PC-3 (cell line): ENCODE data around the gene GALNT4.

Source experiments
- EZH2 ChIP-seq: fragments of 300-600 bp; sonication (generic); IDR thresholded peaks from one replicate; pipeline ENCODE4 v1.6.1; 2017; ENCODE audit warnings: antibody characterized with exemption, mild to moderate bottlenecking, low read length; ENCODE audit not compliant: unreplicated experiment
- EZH2phosphoT487 ChIP-seq: fragments of 300-600 bp; sonication (generic); IDR thresholded peaks from 2 replicates; pipeline ENCODE4 v1.6.1; 2018; ENCODE audit warnings: mild to moderate bottlenecking, antibody characterized with exemption, low read length, borderline replicate concordance
- TF ChIP-seq, protein P1 (sequence below): fragments of 300-600 bp; sonication (generic); conservative IDR thresholded peaks from 2 replicates; pipeline ENCODE4 v1.5.1; 2017; ENCODE audit warnings: antibody characterized with exemption, low read depth, mild to moderate bottlenecking, low read length

DNA sequence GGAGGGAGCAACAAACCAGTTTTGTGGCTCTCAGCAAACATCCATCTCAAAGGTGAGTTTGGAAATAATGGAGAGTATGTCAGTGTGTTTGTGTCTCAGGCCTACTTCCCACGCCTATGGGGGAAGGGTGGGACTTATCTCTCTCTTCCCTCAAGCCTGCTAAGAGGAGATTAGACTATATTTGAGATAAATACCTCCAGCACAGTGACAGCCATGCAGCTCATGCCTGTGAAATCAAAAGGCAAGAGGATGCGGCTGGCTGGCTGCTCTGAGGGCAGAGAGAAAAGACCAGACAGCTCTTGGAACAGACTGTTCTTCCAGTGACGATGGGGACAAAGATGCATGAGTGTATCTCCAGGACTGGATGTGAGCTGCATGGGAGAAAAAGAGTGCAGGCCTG is 16.0 kb upstream of the GALNT4 start:
- TF ChIP-seq, protein P1, sequence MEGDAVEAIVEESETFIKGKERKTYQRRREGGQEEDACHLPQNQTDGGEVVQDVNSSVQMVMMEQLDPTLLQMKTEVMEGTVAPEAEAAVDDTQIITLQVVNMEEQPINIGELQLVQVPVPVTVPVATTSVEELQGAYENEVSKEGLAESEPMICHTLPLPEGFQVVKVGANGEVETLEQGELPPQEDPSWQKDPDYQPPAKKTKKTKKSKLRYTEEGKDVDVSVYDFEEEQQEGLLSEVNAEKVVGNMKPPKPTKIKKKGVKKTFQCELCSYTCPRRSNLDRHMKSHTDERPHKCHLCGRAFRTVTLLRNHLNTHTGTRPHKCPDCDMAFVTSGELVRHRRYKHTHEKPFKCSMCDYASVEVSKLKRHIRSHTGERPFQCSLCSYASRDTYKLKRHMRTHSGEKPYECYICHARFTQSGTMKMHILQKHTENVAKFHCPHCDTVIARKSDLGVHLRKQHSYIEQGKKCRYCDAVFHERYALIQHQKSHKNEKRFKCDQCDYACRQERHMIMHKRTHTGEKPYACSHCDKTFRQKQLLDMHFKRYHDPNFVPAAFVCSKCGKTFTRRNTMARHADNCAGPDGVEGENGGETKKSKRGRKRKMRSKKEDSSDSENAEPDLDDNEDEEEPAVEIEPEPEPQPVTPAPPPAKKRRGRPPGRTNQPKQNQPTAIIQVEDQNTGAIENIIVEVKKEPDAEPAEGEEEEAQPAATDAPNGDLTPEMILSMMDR = no peak
- no peak for TF ChIP-seq EZH2
- TF ChIP-seq EZH2phosphoT487 = no peak
